Breast epithelium (tissue), 4 donors: ENCODE results near the gene ZNF239. TPM values are rescaled to one million over a fixed set of nuclear protein-coding genes. Genes with fewer than 3 reads are reported as not detected.
A peak's percentile ranks its signal among the peaks of the same experiment; 100 is the strongest.

Experiments used
- DNase-seq, 2 donors: peaks; one replicate each; pipeline ENCODE4 v3.0.0-alpha.2; 2019; ENCODE audit warnings: low spot score in 2 of 2
- H3K27ac ChIP-seq, 2 donors: fragments of 200-600 bp; sonication (generic) in 1 of 2; one replicate each; pipeline ENCODE4 v1.5.1; 2016 to 2019; ENCODE audit warnings: mild to moderate bottlenecking in 1 of 2
- H3K27me3 ChIP-seq, 2 donors: fragments of 200-600 bp; sonication (generic) in 1 of 2; one replicate each; pipeline versions ENCODE4 v1.5.1 to v1.6.0; 2017 to 2019; ENCODE audit warnings: control low read depth in 1 of 2, mild to moderate bottlenecking in 1 of 2
- H3K36me3 ChIP-seq: fragments of 200-600 bp; one replicate; pipeline ENCODE4 v1.5.1; 2019
- H3K4me1 ChIP-seq, 2 donors: fragments of 200-600 bp; sonication (generic); one replicate each; pipeline ENCODE4 v1.5.1; 2016 to 2019; ENCODE audit warnings: control low read depth in 1 of 2
- H3K4me3 ChIP-seq, 3 donors: fragments of 200-600 bp; sonication (generic); 1 replicate in 2 of 3; 2 replicates in 1 of 3; pipeline ENCODE4 v1.5.1; 2016 to 2019; ENCODE audit warnings: mild to moderate bottlenecking in 3 of 3, moderate library complexity in 2 of 3
- H3K9me3 ChIP-seq, 2 donors: fragments of 200-600 bp; sonication (generic) in 1 of 2; one replicate each; pipeline ENCODE4 v1.5.1; 2016 to 2019; ENCODE audit warnings: control low read depth in 1 of 2
- CTCF ChIP-seq, 3 donors: fragments of 450-650 bp; IDR thresholded peaks; one replicate each; pipeline ENCODE4 v1.5.1; 2016 to 2017; ENCODE audit warnings: antibody characterized with exemption in 3 of 3, mild to moderate bottlenecking in 3 of 3, moderate library complexity in 3 of 3
- POLR2A ChIP-seq: fragments of 450-650 bp; IDR thresholded peaks from one replicate; pipeline ENCODE4 v1.6.1; 2016; ENCODE audit warnings: antibody characterized with exemption, mild to moderate bottlenecking, moderate library complexity
- POLR2AphosphoS5 ChIP-seq, 3 donors: sonication (generic); formaldehyde crosslinking; IDR thresholded peaks; one replicate each; pipeline ENCODE4 v1.6.1; 2017; ENCODE audit warnings: antibody characterized with exemption in 3 of 3
- intact Hi-C: fragments of 100-400 bp; cut with DNase I; formaldehyde crosslinking; loops from one replicate; pipeline ENCODE4 v1.15.1; 2023; ENCODE audit warnings: low total_unique reads
- total RNA-seq, 3 donors: library from RNA; depleted of rRNA; stranded (reverse); fragments of >200 nt; gene quantifications; one replicate each; pipeline ENCODE4 v1.1.0, GENCODE V29; 2016

ZNF239 gene
- total RNA-seq, 3 donors from 2014 or later, result 2.7 to 9.1 (median 8.5) TPM

- Histone ChIP-seq H3K9me3 (no peaks in the 10 kb centered on the region), H3K27ac (no peak overlapping the region), H3K36me3 (no peaks in the 10 kb centered on the region), H3K4me1 (no peaks in the 10 kb centered on the region), H3K4me3 (no peak overlapping the region), H3K27me3 (no peaks in the 10 kb centered on the region)
- TF ChIP-seq POLR2A (no peak), CTCF (IDR thresholded peaks at IDR 0.05) (no peak), POLR2AphosphoS5 (IDR thresholded peaks at IDR 0.05) (no peak)
- no peak for DNase-seq
- intact Hi-C loops, result no loop called here
Observed at GRCh38 chr10:43598446-43598845, 24.0 kb upstream of the ZNF239 start.

- H3K9me3 ChIP-seq, result peaks cover 0 to 3% of the 10 kb centered on the region in 2 donors
- no peak for DNase-seq
- H3K36me3 ChIP-seq, result no peaks in the 10 kb centered on the region
- H3K27ac ChIP-seq, result no peak overlapping the region
- H3K4me1 ChIP-seq, result no peaks in the 10 kb centered on the region
- TF ChIP-seq CTCF (IDR thresholded peaks at IDR 0.05) (no peak), POLR2AphosphoS5 (IDR thresholded peaks at IDR 0.05) (no peak), POLR2A (no peak)
- intact Hi-C loops, result no loop called here
- H3K4me3 ChIP-seq, result no peak overlapping the region
- H3K27me3 ChIP-seq, result no peaks in the 10 kb centered on the region
Observed at GRCh38 chr10:43596546-43596945, 22.1 kb upstream of the ZNF239 start.

GRCh38 chr10:43595739-43596298, 21.4 kb upstream of the ZNF239 start:
- intact Hi-C loops, result no loop called here
- Histone ChIP-seq H3K9me3 (peaks cover 0 to 7% of the 10 kb centered on the region in 2 donors), H3K4me1 (no peaks in the 10 kb centered on the region), H3K27me3 (no peaks in the 10 kb centered on the region), H3K36me3 (no peaks in the 10 kb centered on the region), H3K27ac (no peak overlapping the region), H3K4me3 (no peak overlapping the region)
- no peak for DNase-seq
- TF ChIP-seq CTCF (IDR thresholded peaks at IDR 0.05), result no peak
- TF ChIP-seq POLR2A, result no peak
- no peak for TF ChIP-seq POLR2AphosphoS5 (IDR thresholded peaks at IDR 0.05)

- intact Hi-C loops, result no loop called here
Observed at GRCh38 chr10:43594944-43595589, 20.7 kb upstream of the ZNF239 start.

More at GRCh38 chr10:43594944-43595589, 20.7 kb upstream of the ZNF239 start:
- no peak for DNase-seq
- H3K4me1 ChIP-seq, result no peaks in the 10 kb centered on the region
- no peaks in the 10 kb centered on the region for H3K27me3 ChIP-seq
- peak overlapping the region in 2 of 3 donors; percentile 25 to 50 for H3K4me3 ChIP-seq
- TF ChIP-seq POLR2A, result no peak
- TF ChIP-seq CTCF (IDR thresholded peaks at IDR 0.05), result no peak
- no peak for TF ChIP-seq POLR2AphosphoS5 (IDR thresholded peaks at IDR 0.05)
- no peak overlapping the region for H3K27ac ChIP-seq
- peaks cover 0 to 7% of the 10 kb centered on the region in 2 donors for H3K9me3 ChIP-seq
- H3K36me3 ChIP-seq, result no peaks in the 10 kb centered on the region
